DND-41 (cell line): Measurements from ENCODE around the gene ADAMTSL3.

Experiments
- EZH2 ChIP-seq: IDR thresholded peaks from 3 replicates; pipeline ENCODE4 v1.6.1; 2012; ENCODE audit warnings: borderline replicate concordance, low read depth, mild to moderate bottlenecking, moderate library complexity, low read length, inconsistent platforms; ENCODE audit not compliant: severe bottlenecking
- TF ChIP-seq, protein P1 (sequence below): IDR thresholded peaks from 2 replicates; pipeline ENCODE4 v1.5.1; 2012; ENCODE audit warnings: borderline replicate concordance, low read length, moderate library complexity, mild to moderate bottlenecking; ENCODE audit not compliant: poor library complexity, severe bottlenecking; ENCODE audit errors: extremely low read depth

DNA sequence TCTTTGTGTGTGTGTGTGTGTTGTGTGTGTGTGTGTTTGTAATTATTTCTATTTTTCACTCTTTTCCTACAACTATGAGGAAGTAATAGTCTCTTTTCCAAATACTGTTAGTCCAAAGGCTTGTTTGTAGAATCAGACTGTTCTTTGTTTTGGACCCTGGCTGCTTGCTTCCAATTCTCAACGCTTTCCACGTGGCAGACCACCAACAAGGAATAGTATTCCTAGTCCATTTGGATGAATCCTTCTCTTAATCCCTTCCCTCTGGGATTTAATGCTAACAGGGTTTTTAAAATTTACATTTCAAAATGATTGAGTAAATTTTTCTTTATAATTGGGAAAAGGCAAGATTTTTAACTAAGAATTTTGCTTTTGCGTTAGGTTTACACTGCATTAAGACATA is 62.7 kb downstream of the ADAMTSL3 start:
- TF ChIP-seq, protein P1, sequence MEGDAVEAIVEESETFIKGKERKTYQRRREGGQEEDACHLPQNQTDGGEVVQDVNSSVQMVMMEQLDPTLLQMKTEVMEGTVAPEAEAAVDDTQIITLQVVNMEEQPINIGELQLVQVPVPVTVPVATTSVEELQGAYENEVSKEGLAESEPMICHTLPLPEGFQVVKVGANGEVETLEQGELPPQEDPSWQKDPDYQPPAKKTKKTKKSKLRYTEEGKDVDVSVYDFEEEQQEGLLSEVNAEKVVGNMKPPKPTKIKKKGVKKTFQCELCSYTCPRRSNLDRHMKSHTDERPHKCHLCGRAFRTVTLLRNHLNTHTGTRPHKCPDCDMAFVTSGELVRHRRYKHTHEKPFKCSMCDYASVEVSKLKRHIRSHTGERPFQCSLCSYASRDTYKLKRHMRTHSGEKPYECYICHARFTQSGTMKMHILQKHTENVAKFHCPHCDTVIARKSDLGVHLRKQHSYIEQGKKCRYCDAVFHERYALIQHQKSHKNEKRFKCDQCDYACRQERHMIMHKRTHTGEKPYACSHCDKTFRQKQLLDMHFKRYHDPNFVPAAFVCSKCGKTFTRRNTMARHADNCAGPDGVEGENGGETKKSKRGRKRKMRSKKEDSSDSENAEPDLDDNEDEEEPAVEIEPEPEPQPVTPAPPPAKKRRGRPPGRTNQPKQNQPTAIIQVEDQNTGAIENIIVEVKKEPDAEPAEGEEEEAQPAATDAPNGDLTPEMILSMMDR, result no peak
- TF ChIP-seq EZH2, result no peak
